HG03460 (cell line): ENCODE results near the gene CNDP1.
A peak's percentile ranks its signal among the peaks of the same experiment; 100 is the strongest.
"Not testable (repeated sequence)": the region's sequence is repeated elsewhere in the genome, so short reads cannot be mapped to it uniquely, and the experiment has no call there.

Experiments used
- ATAC-seq: cut with Tn5 transposase; IDR thresholded peaks from one replicate; pipeline ENCODE4 v1.9.1; 2021; ENCODE audit not compliant: unreplicated experiment

The CNDP1 gene

GRCh38 chr18:74534150-74534969 lies at the start of gene CNDP1:
CNDP1 (plus strand) TSS chr18:74534500; CDS start chr18:74534668, 168 bp downstream.
- no peak for ATAC-seq

- no peak for ATAC-seq
These were observed 48.0 kb upstream of the CNDP1 start for GRCh38 chr18:74486119-74486849.

GRCh38 chr18:74488354-74488753 lies 45.9 kb upstream of the CNDP1 start:
- no peak for ATAC-seq

DNA sequence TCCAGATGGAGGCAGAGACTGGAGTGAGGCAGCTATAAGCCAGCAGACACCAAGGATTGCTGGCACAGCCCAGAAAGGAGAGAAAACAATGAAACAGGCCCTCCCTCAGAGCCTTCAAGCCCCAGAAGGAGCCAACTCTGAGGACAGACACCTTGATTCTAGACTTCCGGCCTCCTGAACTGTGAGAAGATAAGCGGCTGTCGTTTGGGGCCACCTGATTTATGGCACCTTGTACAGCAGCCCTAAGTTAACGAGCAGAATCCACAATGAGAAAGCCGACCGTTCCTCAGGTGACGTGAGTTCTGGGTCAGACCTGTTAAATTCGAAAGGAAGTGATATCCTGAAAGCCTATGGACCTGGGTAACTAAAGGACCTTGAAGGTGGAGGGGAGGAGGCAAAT lies 45.4 kb upstream of the CNDP1 start:
- ATAC-seq: no peak

DNA sequence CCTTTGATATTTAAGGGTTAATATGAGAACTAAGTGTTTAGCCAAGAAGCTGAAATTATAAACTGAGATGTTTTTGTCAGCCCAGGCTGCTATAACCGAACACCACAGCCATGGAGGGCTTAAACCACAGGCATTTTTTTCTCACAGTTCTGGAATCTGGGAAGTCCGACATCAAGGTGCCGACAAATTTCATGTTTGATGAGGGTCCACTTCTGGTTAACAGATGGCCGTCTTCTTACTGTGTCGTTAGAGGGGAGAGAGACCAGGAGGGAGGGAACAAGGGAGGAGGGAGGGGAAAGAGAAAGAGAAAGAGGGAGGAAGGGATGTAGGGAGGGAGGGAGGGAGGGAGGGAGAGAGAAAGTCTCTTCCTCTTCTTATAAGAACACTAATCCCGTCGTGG lies 44.6 kb upstream of the CNDP1 start:
- no peak for ATAC-seq

- no peak for ATAC-seq
These were observed 42.0 kb upstream of the CNDP1 start for GRCh38 chr18:74492259-74492658.

DNA sequence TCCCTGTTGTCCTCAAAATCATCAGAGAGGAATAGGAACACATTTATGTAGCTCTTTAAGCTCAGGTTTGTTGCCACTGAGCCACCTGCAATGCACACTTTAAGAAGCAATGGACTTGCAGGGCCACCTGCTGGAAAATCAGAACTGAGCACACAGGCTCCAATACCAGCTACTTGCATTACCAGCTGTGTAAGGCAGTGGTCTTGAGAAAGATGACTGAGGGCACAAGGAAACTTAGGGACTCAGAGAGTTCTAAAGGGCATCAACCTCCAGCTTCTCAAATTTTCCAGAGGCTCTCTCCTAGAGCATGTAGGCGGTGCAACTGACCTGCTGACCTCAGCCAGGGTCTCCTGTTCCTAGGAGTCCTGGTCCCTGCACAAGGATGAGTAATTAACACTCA lies 40.6 kb upstream of the CNDP1 start:
- ATAC-seq: no peak

DNA sequence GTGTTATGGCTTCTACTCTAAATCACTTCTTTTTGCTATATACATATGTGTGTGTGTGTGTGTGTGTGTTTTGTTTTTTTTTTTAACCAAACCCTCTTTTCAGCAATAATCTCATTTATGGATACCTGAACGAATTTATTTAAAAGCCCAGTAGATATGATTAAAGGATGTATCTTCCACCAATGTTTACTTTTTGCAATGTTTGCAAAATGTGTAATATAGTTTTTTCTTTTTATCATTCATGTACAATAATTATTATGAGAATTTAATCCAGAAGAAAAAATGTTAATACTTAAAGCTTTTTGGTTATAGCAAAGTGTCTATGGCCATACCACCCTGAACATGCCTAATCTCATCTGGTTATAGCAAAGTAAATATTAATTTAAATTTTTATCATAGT lies 39.8 kb upstream of the CNDP1 start:
- no peak for ATAC-seq

GRCh38 chr18:74495581-74496507 lies 38.5 kb upstream of the CNDP1 start, which contains the start of gene CNDP2:
CNDP2 (plus strand) TSS chr18:74496363; CDS start chr18:74499974, 3,611 bp downstream.
- peak; percentile 67 for ATAC-seq

DNA sequence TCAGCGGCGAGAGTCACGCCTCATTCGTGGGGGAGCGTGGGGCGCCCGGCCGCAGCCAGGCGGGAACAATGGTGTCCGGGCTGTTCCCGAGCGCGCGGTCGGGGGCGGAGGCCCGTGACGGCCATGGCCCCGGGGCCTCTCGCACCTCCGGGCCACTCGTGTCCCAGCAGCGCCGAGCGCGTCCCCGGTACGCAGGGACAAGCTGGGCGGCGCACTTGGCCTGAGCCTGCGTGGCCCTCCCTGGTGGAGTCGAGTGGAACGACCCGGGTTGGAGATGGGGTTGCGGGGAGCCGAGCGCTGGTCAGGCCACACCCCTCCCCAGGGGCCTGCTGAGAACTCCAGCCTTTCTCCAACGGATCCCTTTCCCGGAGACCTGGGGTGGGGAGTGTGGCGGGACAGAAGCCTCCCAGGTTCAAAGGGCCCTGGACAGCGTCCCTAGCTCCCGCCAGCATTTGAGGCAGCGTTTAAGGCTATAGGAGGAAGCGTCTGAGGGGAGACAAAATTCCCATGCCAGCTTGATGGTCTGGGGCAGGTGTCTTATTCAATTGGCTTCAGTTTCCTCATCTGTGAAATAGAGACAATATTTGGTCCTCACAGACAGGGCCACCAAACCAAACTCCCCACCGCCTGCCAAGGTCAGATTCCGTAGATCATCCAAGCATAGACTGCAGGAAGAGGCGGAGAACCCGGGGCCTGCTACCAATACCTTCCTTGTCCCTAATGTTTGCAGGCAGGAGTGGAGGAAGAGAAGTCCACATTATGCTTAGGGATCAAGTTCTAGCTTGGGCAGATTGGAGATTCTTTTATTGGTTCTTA lies 37.6 kb upstream of the CNDP1 start:
- peak; percentile 20 for ATAC-seq

- ATAC-seq: no peak
These were observed 37.0 kb upstream of the CNDP1 start for GRCh38 chr18:74497324-74497676.

DNA sequence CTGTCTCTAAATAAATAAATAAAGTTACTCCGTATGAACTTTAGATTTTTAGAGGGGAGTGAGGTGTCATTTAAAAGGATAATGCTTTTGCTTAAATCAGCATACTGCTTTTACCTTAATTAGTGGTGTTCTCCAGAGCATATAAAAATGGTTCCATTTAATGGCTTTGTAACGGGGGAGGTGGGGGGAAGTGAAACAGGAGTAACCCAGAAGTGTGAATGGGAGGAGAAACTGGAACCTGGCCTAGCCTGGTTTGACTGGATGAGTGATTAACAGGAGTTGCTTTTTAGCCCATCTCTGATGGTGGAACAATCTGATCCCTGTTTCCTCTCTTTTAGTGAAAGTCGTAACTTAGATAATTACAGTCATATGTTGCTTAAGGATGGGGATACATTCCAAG lies 36.5 kb upstream of the CNDP1 start:
- ATAC-seq: no peak

DNA sequence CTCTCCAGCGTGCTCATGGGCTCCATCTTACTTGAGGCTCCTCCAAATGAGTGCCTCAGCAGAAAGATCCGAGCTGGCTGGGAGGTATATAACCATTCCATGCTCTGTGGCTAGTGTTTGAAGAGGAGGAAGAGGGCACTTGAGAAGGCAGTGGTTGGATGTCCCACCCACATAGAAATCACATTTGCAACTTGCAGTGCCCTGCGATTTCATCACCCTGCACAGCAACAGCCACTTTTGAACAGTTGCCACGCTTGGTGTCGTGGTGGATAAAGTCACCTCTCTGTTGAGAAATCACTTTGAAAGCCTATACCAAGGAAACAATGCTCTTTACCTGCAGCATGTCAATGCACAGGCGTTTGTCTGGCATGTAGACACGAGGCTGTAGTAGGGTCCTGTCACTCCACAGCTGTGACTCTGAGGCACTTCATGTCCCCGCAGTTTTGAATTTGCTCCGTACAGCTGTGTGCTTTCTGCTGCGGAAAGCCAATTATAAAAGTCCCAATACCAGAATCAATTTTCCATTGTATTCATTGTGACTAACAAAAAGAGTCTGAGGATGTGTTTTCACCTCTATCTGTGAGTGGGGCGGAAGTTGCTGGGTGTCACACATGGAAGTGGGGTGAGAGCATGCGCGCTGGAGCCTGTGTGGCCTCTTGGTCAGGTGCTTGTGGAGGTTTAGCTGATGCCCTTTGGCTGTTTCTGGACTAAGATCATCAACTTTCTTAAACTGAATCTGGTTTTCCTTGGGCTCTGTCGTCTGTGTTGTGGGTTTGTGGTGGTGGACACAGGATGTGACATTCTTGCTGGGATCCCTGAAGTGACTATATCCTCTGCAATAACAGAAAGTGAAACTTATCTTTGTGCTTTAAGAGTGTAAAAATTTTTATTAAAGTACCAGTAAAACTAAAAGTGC lies 35.3 kb upstream of the CNDP1 start:
- peak; percentile 35 for ATAC-seq

DNA sequence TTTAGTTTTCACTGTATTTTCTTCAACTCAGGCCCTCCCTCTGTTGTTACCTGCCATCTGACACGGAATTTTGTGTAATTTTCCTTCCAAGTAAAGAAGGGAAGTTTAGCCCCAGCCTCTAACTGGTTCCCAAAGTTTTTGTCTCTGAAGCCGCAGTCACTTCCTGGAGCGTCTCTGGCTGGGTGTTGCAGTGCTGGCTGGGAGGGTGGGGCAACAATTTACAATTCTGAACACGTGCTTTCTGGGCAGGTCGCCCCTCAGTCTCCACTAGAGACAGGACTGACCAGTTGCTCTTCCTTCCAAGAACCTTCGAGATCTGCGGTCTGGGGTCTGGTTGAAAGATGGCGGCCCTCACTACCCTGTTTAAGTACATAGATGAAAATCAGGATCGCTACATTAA lies 34.7 kb upstream of the CNDP1 start:
- peak; percentile 36 for ATAC-seq

GRCh38 chr18:74500372-74500771 lies 33.9 kb upstream of the CNDP1 start:
- ATAC-seq: no peak

- not testable (repeated sequence) for ATAC-seq
These were observed 33.5 kb upstream of the CNDP1 start for GRCh38 chr18:74500774-74501173.

GRCh38 chr18:74501386-74501785 lies 32.9 kb upstream of the CNDP1 start:
- ATAC-seq: no peak

DNA sequence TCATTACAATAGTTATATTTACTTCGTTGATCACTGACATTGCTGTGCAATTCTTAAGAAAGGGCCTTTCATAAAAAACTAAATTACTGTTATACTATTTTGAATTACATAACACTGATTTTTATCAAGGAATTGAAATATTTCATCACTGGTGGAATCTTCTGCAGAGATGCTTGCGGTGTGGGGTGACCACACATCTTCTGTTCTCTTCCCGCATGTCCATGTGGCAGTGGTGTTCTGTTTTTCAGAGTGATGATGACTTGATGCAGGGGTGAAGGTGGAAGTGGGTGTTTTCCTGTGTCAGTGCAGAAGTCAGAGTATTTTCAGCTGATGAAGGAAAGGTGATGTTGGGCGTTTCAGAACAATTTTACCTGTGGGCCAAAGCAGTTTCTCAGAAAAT lies 31.2 kb upstream of the CNDP1 start:
- ATAC-seq: no peak

DNA sequence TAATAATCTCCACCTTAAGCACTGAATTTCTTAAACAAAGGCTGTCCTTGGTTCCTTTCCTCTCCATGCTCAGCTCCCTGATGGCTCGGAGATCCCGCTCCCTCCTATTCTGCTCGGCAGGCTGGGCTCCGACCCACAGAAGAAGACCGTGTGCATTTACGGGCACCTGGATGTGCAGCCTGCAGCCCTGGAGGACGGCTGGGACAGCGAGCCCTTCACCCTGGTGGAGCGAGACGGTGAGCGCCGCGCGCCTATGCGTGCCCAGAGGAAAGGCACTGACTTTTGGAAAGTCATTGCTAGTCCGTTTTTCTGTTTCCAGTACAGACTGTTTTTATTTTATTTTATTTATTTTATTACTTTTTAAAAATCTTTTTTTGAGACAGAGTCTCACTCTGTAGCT lies 28.5 kb upstream of the CNDP1 start:
- no peak for ATAC-seq
